ENCODE data around the gene ZNF444.
A peak's percentile ranks its signal among the peaks of the same experiment; 100 is the strongest.

ZNF444 gene

DNA sequence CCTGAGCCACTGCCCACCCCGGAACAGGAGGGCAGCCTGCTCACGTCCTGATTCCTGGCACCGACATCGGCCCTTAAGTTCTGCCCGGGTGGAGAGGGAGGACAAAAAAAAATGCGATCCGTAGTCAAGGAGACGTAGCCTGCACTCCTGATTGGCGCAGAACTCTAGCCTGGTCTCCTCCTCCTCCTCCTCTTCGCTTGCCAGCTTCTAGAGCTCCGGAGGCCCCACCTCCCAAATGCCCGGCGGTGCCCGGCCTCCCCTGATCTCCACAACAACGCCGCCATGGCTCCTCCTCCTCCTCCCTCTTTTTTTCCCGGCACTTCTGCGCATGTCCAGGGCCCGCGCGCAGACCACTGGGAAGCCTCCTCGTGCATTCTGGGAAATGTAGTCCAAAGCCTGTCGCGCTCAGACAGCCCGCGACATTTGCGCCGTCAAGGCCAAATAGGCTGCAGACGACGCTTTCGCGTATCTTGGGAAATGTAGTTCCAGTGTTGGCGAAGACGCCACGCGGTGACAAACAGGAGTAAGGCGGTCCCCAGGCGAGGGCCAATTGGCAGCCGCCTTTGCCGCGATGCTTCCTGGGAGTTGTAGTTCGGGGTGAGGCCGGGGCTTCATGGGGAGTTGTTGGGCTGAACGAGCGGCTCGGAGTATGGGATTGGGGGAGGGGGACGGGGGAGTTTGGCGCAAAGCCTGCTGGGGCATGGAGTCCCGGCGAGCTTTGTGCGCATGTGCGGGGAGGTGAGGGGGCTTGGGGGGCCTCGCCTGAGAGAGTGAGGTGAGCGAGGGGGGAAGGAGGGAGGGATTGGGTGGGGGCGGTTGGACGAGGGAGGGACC lies at the start of gene ZNF444:
TSS of gene ZNF444 (plus strand) at position 705 of the 834 bp plus-strand sequence. CDS start 5,625 bp downstream, outside the sequence.
- peak; percentile 98 for DNase-seq (ENCODE audit: low read depth)
- peak within 1 kb of the TSS; percentile 74 for H3K4me3 ChIP-seq (ENCODE audit: control insufficient read depth, low read depth, low read length)
- TF ChIP-seq, protein P1, sequence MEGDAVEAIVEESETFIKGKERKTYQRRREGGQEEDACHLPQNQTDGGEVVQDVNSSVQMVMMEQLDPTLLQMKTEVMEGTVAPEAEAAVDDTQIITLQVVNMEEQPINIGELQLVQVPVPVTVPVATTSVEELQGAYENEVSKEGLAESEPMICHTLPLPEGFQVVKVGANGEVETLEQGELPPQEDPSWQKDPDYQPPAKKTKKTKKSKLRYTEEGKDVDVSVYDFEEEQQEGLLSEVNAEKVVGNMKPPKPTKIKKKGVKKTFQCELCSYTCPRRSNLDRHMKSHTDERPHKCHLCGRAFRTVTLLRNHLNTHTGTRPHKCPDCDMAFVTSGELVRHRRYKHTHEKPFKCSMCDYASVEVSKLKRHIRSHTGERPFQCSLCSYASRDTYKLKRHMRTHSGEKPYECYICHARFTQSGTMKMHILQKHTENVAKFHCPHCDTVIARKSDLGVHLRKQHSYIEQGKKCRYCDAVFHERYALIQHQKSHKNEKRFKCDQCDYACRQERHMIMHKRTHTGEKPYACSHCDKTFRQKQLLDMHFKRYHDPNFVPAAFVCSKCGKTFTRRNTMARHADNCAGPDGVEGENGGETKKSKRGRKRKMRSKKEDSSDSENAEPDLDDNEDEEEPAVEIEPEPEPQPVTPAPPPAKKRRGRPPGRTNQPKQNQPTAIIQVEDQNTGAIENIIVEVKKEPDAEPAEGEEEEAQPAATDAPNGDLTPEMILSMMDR (IDR thresholded peaks at IDR 0.05; ENCODE audit: control insufficient read depth, insufficient read depth, low read depth, low read length, missing control alignments) = no peak

DNA sequence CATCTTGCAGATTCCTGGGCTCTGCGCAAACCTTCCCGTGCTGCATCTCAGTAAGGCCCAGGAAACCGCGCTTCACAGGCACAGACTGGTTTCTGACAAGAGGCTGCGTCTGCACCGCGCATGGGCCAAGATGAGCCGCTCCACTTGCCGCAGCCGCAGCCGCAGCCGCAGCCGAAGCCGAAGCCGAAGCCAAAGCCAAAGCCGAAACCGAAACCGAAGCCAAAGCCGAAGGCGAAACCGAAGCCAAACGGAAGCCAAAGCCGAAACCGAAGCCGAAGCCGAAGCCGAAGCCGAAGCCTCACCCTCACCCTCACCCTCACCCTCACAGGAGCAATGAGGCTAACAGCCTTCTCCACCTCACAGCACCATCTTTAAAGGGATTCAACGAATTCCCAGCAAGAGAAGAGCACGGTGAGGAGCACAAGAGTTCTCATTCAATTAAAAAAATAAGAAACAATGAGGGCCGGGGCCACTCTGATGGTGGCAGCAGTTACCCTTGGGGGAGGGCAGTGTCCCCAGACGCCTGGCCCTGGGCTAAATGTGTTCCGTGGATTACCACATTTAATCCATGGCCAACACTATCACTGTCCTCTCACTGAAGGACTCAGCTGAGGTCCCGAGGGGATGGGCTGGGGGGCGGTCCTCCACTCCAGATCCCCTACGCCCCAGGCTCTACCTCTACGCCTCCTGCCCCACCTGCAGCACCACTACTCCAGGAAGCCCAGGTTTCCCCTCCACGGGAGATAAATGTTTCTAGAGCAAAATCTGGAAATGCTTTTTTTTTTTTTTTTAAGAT lies 49.1 kb upstream of the ZNF444 start:
- H3K4me3 ChIP-seq (ENCODE audit: control insufficient read depth, low read depth, low read length) = no peak overlapping the region
- TF ChIP-seq, protein P1 (IDR thresholded peaks at IDR 0.05; ENCODE audit: control insufficient read depth, insufficient read depth, low read depth, low read length, missing control alignments) = no peak
- DNase-seq (ENCODE audit: low read depth) = no peak

DNA sequence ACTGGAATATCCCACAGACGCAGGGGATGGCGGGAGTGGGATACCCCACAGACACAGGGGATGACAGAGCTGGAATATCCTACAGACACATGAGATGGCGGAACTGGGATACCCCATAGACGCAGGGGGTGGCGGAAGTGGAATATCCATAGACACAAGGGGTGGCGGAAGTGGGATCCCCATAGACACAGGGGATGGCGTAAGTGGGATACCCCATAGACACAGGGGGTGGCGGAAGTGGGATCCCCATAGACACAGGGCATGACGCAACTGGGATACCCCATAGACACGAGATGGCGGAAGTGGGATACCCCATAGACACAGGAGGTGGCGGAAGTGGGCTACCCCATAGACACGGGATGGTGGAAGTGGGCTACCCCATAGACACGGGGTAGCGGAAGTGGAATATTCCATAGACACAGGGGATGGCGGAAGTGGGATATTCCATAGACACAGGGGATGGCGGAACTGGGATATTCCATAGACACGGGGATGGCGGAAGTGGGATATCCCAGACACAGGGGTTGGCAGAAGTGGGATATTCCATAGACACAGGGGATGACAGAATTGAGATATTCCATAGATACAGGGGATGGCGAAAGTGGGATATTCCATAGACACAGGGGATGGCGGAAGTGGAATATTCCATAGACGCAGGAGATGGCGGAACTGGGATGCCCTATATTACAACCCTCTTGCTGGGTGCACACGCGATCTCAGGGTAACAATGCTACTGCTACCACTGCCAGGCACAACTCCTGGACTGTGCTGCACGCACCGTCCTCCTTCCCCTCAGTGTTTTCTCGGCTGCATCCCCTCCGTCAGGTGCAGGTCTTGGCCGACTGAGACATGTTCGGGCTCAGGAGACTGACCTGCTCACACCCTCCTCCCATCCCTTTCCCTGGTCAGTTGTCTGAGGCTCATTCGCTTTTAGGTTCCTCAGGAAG lies 48.1 kb upstream of the ZNF444 start:
- H3K4me3 ChIP-seq (ENCODE audit: control insufficient read depth, low read depth, low read length) = no peak overlapping the region
- no peak for DNase-seq (ENCODE audit: low read depth)
- TF ChIP-seq, protein P1 (IDR thresholded peaks at IDR 0.05; ENCODE audit: control insufficient read depth, insufficient read depth, low read depth, low read length, missing control alignments) = no peak

DNA sequence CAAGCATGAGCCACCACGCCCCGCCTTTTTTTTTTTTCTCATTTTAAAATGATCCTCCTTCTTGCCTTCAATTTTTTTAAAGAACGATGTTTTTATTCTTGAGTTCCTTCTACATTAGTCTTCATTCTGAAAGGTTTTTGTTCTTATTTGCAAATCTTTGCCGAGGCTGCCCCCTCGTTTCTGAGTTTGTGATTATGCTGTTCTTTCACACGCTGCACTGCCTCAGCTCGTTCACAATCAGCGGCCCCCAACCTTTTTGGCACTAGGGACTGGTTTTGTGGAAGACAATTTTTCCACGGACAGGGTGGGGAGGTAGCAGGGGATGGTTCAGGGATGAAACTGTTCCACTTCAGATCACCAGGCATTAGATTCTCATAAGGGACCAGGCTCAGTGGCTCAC lies 46.6 kb upstream of the ZNF444 start:
- H3K4me3 ChIP-seq (ENCODE audit: control insufficient read depth, low read depth, low read length) = no peak overlapping the region
- TF ChIP-seq, protein P1 (IDR thresholded peaks at IDR 0.05; ENCODE audit: control insufficient read depth, insufficient read depth, low read depth, low read length, missing control alignments) = no peak
- DNase-seq (ENCODE audit: low read depth) = no peak

DNA sequence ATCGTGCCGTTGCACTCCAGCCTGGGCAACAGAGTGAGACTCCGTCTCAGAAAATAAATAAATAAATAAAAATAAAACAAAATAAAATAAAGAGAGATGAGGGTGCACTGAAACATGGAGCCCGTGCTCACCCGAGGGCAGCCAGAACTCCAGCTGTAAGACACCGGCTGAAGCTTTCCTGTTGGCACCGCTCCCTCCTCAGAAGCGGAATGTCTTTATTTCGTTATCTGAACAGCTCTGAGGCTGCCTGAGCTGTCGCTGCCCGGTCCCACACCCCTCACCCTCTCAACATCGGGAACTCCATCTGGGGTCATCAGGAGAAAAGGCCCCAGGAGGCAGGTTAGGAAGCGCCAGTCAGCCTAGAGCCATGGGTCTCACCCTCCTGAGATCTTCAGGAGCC lies 44.4 kb upstream of the ZNF444 start:
- DNase-seq (ENCODE audit: low read depth) = no peak
- TF ChIP-seq, protein P1 (IDR thresholded peaks at IDR 0.05; ENCODE audit: control insufficient read depth, insufficient read depth, low read depth, low read length, missing control alignments) = no peak
- H3K4me3 ChIP-seq (ENCODE audit: control insufficient read depth, low read depth, low read length) = no peak overlapping the region

DNA sequence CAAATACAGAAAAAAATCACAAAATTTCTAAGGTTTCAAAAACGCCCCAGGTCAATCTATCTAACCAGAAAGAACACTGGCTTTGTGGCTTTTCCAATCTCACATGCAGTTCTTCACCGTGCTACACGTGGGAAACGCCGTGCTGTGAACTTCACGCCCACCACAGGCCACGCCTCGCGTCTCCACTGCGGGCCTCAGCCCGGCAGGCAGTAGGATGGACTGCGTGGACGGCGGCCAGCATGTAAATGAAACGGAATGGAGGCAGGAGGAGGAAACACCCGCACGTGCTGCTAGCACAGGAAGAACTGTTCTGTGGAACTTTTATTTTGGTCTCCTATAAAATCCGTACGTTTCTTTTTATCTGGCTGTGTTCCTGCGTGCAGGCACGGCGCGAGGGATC lies 43.8 kb upstream of the ZNF444 start:
- DNase-seq (ENCODE audit: low read depth) = no peak
- TF ChIP-seq, protein P1 (IDR thresholded peaks at IDR 0.05; ENCODE audit: control insufficient read depth, insufficient read depth, low read depth, low read length, missing control alignments) = no peak
- no peak overlapping the region for H3K4me3 ChIP-seq (ENCODE audit: control insufficient read depth, low read depth, low read length)

All from AG09309 (cell line).